Measurements from ENCODE around the gene LRRC1.
A peak's percentile ranks its signal among the peaks of the same experiment; 100 is the strongest.
"Not testable (repeated sequence)": the region's sequence is repeated elsewhere in the genome, so short reads cannot be mapped to it uniquely, and the experiment has no call there.

LRRC1 gene

GRCh38 chr6:53793318-53794136, 1.3 kb upstream of the LRRC1 start:
- DNase-seq: peak; percentile 83

GRCh38 chr6:53794137-53794719, 577 bp upstream of the LRRC1 start:
- peak; percentile 85 for DNase-seq

GRCh38 chr6:53795340-53795701, 516 bp downstream of the LRRC1 start:
- DNase-seq: no peak

- peak; percentile 81 for DNase-seq
These were observed 1.1 kb downstream of the LRRC1 start for GRCh38 chr6:53795702-53796450.

GRCh38 chr6:53796451-53796780, 1.6 kb downstream of the LRRC1 start:
- no peak for DNase-seq

GRCh38 chr6:53796791-53797190, 2.0 kb downstream of the LRRC1 start:
- no peak for DNase-seq

GRCh38 chr6:53797304-53797703, 2.5 kb downstream of the LRRC1 start:
- DNase-seq: no peak

GRCh38 chr6:53799340-53799739, 4.5 kb downstream of the LRRC1 start:
- DNase-seq: no peak

GRCh38 chr6:53801022-53801421, 6.2 kb downstream of the LRRC1 start:
- DNase-seq: no peak

- no peak for DNase-seq
These were observed 7.8 kb downstream of the LRRC1 start for GRCh38 chr6:53802582-53802981.

GRCh38 chr6:53803081-53803860, 8.5 kb downstream of the LRRC1 start:
- DNase-seq: no peak

- DNase-seq: no peak
These were observed 10.2 kb downstream of the LRRC1 start for GRCh38 chr6:53805016-53805415.

- DNase-seq: no peak
These were observed 10.9 kb downstream of the LRRC1 start for GRCh38 chr6:53805725-53806124.

- DNase-seq: not testable (repeated sequence)
These were observed 12.8 kb downstream of the LRRC1 start for GRCh38 chr6:53807606-53808005.

GRCh38 chr6:53808302-53808881, 13.6 kb downstream of the LRRC1 start:
- DNase-seq: no peak

- no peak for DNase-seq
These were observed 14.9 kb downstream of the LRRC1 start for GRCh38 chr6:53809691-53810090.

- peak; percentile 86 for DNase-seq
These were observed 16.3 kb downstream of the LRRC1 start for GRCh38 chr6:53811082-53811481.

GRCh38 chr6:53811746-53812145, 16.9 kb downstream of the LRRC1 start:
- no peak for DNase-seq

- DNase-seq: no peak
These were observed 18.3 kb downstream of the LRRC1 start for GRCh38 chr6:53813096-53813495.

- no peak for DNase-seq
These were observed 19.0 kb downstream of the LRRC1 start for GRCh38 chr6:53813801-53814200.

GRCh38 chr6:53814353-53814752, 19.5 kb downstream of the LRRC1 start:
- no peak for DNase-seq

- DNase-seq: no peak
These were observed 20.7 kb downstream of the LRRC1 start for GRCh38 chr6:53815381-53816119.

Data from islet precursor cell (in vitro differentiated cells).